Endometrial microvascular endothelial cells (primary cell): ENCODE results near the gene PIGS. TPM values are rescaled to one million over a fixed set of nuclear protein-coding genes. Genes with fewer than 3 reads are reported as not detected.

ENCODE experiments used
- in situ Hi-C: cut with HindIII; loops from 2 replicates; pipeline ENCODE4 v1.10.0; 2017; ENCODE audit warnings: low sequenced_read_pairs, low pct_unique_long_range_greater_than_20kb; ENCODE audit errors: inconsistent ontology term
- total RNA-seq: library from RNA; depleted of rRNA; stranded (reverse); fragments of >200 nt; gene quantifications from one replicate; pipeline ENCODE4 v1.2.3, GENCODE V29; 2015; ENCODE audit errors: inconsistent ontology term

PIGS gene
- total RNA-seq, 1 donor from 2014 or later: 69.2 TPM

DNA sequence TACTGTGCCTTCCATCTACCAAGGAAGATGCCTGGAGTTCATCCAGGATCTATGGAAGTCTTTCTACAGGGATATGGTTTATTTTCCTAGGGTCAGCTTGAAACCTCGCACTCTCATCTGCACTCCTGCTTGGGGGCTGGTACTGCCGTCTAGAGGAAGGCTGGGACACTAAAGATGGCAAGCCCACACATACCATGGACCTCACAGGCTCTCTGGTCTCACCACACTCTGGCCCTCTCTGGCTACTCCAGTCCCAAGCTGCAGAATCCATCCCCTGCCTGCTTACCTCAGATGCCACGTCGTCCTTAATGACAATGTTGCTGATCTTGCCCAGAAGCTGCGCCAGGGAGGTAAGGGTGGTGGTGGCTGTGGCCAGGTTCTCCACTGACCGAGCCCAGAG lies 16.8 kb downstream of the PIGS start:
- in situ Hi-C loops: no loop called here

DNA sequence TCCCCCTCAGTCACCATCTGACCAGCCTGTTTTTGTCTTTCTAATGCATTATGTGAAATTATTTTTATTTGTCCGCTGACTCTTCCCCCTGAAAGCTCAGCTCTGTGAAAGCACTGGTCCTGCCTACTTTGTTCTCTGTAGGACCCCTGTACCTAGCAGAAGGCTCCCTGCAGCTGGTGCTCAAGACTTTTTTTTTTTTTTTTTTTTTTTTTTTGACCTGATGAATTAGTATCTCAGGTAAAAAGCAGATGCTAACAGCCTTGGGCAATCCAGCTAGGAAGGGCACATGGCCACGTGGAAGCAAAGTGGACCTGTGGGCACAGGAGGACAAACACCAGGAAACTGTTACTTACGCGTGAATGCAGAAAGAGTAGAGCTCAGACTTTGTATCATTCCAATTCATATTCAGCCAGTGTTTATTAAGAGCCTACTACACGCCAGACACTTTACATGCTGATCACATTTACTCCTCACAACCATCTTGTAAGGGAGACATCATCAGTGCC lies 18.3 kb downstream of the PIGS start:
- in situ Hi-C loops: no loop called here

DNA sequence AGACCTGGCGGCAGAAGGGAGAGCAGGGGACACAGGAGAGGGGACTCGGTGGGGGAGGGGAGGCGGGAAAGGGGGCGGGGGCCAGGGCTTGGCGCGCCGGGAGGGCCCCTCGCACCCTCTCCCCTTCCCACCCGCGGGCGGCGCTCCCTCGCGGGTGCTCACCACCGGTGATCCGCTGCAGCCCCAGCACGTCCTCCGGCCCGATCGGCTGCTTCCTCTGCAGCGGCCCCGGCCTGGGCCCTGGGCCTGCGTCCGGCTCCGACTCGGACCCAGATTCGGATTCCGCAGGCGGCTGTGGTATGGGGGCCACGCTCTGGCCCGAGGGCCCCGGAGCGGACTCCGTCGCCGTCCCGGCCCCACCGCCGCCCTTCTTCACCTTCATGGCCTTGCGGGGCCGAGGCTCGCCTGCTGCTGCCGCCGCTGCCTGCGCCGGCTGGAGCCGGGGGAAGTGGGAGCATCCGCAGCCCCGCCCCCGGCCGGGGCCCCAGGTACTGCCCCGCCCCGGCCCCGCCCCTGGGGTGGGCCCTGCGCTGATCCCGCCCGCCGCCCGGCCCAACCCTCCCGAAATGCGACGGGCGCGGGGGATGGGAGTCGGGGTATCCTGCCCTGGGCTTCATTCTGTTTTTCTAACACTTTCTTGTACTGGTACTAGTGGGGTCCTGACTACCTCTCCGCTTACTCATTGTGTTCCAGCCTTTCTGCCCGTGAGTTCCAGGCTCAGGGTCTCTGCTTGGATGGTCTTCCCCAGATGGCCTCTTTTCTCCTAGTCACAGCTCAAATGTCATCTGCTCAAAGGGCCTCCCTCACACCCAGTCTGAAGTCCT lies 18.9 kb downstream of the PIGS start, which contains the start of gene UNC119:
Gene UNC119, minus strand, starts transcription at position 449 of the 824 bp plus-strand sequence. Its CDS starts 67 bp downstream, at position 382.
- in situ Hi-C loops: no loop called here

DNA sequence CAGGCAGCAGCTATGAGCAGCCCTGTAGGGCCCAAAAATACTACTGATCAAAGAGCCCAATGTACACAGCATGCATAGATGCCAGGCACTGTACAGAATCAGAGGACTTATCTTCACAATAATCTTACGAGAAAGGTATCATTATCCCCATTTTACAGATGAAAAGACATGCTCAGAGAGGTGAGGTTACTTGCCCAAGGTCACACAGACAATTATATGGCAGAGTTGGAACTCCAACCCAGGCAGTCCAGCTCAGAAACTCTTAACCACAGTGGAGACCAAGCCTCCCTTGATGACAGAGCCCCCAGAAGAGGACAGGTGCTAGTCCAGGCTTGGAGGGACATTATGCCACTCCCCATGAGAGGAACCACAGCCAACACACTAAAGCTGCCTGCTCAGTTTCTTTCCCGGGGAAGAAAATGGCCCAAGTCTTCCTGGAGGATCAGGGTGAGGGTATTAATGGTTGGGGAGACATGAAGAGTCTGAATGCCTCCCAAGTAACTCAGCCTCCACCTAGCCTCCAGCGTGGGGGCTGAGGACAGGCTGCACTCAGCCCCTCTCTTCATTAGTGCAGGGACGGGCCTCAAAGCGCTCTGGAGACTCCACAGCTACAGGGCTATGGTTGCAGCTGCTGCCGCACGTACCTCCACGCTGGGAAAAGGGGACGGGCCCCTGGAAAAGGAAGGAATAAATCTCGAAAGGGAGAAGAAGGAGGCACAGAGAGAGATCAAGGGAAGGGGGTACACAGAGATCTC lies 19.7 kb downstream of the PIGS start:
- in situ Hi-C loops: no loop called here

DNA sequence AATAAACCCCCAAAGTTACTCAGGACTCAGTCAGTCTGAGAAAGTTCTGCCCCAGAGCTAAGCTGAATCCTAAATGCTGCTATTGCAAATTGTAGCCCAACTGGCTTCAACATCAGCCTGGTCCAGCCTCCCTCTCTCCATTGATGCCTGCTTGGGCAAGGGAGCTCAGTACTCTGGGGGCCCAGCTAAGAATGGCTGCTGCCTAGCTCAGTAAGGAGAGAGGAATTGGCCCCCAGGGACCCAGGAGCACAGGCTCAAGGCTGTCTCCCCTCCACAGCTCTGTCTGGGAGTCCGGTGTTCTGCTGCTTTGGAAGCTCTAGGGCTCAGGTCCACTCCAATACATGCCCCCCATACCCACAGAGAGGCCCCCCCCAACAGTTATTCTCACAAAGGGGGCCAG lies 20.5 kb downstream of the PIGS start:
- in situ Hi-C loops: no loop called here

DNA sequence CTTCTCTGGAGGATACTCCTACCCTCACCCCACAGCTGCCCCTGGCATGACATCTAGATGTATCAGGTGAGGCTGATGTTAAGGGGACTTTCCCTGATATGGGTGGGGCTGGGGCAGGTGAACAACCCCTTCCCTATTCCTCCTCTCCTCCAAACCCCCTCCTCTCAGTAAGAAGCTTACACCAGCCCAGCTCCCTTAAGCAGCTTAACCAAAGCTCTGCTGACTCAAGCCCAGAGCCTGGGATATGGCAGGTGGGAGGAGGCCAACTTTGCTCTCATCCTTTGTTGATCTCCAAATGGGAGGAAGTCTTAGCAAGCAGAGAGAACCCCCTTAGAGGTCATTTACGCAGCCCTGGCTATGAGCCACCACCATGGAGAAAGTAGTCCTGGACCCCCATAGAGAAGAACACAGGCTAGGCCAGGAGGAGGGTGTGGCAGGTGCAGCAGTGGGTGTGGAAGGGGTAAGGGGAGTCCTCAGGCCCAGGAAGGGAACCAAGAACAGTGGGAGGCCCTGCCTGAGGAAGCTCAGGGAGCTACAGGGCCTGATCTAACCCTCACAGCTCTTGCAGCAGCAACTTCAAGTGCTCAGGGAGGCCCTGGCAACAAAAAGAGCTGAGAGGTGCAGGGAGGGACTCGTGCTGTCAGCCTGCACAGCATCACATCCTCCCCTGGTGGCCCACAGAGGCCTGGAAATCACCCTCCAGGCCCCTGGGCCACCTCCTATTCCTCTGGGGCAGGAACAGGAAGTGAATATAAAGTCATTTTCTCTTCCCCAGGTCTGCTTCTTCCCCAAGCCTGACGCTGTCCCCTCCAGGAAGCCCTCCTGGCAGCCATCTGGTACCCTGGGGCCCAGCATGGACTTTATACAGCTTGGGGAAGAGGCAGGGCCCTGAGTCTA lies 21.8 kb downstream of the PIGS start:
- in situ Hi-C loops: no loop called here

DNA sequence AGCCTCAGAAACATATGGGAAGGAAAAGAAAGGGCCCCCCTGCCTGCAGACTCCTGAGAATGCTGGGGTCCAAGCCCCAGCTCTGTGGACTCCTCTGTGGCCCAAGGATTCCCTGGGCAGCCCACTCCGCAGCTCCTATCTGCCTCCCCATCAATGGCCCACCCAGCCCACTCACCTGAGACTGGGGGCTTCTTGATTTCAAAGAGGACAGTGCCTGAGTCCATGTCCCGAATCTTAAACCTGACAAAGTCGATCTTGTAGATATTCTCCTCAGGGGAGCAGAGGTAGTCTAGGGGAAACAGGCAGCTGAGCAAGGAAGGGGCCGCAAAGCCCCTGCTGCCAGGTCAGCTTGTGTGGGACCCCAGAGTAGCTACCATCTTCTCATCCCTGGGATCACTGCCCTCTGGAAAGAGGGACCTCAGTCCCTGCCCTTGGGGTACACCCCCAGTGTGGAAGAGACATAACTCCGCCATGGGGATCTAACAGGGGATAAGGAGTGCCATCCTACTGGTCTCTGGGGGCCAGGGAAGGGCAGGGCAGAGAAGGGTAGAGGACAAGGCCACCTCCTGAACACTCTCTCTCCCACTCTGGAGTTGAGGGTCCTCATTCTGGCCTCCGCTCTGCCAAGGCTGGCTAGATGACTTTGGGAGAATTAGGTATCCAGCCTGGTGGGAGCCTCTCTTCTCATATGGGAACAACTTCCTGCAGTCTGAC lies 22.8 kb downstream of the PIGS start:
- in situ Hi-C loops: no loop called here

DNA sequence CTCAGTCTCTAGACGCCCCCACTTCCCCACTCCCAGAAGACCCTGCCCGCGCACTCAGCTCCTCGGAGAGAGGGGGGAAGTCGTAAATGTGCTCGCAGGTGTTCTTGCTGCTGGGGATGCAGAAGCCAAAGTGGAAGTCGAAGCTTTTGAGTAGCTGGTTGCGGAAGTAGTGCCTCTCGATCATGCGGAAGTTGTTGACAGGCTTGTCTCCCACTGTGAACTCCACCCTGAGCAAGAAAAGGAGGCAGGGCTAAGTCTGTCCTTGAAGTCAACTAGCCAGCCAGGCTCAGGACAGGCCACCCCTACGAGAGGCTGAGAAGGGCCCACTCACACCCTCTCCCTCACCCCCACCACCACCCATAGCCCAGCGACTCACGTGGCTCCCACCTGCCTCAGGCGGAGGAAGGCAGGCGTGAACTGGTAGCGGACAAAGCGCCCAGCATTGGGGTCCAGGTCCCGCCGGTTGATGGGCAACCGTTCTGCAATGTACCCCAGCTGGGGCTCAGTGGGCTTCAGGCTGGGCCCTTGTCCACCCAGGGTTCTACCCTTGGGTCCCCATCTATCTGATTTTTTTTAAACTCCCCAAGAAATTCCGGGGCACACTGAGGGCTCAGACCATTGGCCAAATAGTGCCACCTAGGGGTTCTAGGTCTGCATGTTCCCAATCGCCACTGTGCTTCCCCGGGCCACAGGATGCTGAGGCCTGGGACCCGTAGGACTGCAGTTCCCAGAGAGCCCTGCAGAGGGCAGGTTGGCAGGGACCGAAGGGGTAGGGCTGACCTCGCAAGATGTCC lies 23.5 kb downstream of the PIGS start:
- in situ Hi-C loops: no loop called here

DNA sequence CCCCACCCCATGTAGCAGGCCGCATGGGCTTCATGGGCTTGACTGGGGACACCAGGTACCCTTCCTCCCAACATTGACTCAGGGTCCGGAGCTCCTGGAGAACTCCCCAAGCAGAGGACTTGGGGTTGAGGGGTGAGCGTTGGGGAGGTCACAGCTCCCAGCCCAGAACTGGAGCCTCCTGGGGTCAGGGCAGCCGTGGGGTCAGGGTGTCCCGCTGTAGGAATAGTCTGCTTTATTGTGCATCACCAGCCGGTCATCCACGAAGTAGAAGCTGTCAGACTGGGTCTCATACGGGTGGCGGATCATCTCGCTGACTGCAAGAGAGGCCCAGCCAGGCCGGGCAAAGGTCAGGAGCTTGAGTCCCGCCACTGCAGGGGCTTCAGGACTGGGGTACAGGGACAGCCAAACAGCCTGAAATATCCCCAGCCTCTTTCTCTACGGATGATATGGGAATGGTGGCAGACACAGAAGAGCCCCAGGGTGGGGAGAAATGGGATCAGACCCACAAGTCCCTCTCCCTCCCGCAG lies 24.2 kb downstream of the PIGS start:
- in situ Hi-C loops: no loop called here

DNA sequence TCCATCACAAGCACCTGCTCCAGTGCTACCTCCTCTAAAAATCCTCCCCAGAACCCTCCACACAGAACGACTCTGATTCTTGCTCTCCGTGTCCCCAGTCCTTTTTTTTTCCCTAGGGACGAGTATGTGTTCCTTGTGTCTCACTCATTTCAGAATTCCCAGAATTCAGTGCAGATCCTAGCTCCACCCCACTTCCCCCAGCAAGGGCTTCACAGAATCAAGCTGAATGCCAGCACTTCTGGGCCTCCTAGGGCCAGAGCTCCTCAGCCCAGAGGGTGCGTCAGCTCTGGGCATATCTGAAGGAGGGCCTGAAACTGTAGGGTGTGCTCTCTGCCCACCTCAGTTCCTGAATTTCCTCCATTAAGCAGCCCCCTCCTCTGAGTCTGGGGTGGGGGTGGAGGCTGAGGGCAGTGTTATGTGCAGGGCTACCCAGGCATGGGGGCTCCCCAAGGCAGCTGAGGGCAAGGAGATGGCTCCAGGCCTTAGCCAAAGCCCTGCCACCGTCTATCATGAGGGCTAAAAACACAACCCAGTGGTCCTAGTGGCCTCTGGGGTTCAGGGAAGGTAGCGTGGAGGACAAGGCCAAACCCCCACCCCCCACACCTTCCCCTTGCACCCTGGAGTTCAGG lies 25.4 kb downstream of the PIGS start:
- in situ Hi-C loops: no loop called here

DNA sequence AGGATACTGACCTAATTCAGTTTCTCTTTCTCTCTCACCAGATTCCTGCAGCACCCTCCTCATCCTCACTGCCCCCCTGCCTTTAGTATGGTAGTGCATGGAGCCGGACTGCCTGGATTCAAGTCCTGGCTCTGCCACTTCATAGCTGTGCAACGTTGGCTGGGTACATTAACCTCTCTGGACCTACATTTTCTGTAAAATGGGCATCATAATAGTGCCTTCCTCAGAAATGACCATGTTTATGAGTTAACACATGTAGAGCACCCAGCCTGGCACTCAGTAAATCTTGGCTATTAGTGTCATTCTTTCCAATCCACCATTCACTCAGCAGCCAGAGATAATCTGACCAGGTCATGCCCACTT lies 26.2 kb downstream of the PIGS start:
- in situ Hi-C loops: no loop called here

DNA sequence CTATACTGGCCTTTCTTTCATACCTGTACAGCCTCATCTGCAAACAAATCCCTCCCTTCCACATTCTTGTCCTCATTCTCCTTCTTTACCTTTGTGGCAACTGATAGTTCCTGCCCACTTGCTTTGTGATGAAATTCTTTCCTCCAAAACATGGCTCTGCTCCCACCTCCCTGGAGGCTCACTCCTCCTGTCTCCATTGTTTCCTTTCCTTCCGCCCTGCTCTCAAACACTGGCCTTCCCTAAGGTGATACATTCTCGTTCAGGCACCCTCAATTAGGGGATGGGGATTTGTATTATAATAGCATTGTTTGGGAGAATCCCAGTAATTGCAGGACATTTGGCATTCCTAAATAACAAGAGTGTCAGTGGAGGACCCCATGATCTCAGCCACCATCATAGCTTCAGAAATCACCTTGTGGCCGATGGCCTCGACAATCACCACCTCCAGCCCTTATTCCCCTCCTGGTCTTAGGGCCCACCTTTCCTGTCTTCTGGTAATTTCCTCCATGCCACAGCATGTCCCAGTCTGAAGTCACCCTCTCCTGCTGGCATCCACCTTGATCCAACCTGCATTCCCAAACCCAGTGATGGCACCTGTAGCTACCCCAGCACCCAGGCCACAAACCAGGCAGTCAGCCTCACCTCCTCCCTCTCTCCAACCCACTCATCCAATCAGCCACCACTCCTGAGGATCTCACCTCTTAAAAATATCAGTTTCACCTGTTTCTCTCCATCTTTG lies 26.8 kb downstream of the PIGS start:
- in situ Hi-C loops: no loop called here

DNA sequence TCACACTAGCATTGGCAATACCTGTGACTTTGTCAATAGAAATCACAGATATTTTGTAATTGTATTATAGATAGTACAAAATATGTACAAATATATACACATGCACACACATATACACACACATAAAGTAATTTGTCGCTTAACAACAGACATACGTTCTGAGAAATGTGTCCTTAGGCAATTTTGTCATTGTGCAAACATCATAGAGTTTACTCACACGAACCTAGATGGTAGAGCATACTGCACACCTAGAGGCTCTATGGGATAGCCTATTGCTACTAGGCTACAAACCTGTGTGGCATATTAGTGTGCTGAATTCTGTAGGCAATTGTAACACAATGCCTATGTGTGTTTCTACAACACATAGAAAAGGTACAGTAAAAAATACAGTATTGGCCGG lies 29.9 kb downstream of the PIGS start:
- in situ Hi-C loops: no loop called here

DNA sequence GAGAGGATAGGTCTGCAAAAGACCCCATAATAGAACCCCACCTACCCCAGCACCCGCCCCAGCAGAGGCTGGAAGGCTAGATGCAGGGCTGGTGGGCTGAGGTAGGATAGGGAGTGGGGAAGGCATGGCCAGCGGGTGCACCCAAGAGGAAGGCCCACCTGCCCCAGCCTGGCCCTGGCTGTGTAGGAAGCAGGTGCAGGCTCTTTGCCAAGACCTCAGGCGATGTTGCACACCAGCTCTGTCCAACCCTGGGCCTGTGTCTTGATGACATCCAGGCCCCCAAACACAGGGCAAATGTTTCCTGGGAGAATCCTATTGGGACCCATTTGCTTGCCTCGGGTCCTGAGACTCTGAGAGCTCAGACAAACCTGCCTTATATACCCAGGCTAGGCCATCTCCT lies 31.1 kb downstream of the PIGS start:
- in situ Hi-C loops: no loop called here

DNA sequence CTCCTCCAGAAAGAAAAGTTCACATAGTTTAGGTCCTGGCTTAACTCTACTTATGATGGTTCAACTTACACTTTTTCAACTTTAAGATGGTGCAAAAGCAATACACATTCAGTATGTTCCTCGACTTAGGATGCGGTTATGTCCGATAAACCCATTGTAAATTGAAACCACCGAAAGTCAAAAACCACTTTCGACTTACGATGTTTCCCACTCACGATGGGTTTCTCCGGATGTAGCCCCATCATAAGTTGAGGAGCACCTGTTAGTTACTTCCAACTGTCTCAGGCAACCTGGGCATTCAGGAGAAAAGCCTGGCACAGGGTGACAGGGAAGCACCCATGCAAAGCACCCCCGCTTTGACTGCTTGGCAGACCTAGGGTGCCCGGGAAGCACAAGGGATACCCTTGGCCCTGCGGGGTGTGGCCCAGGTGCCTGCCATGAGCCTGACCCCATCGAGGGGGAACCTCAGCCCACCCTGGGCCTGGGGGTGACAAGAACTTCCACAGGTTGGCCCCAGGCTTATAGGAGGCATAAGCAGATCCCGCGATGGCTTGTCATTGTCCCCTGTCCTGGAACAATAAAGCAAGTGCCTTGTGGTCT lies 32.9 kb downstream of the PIGS start:
- in situ Hi-C loops: no loop called here

DNA sequence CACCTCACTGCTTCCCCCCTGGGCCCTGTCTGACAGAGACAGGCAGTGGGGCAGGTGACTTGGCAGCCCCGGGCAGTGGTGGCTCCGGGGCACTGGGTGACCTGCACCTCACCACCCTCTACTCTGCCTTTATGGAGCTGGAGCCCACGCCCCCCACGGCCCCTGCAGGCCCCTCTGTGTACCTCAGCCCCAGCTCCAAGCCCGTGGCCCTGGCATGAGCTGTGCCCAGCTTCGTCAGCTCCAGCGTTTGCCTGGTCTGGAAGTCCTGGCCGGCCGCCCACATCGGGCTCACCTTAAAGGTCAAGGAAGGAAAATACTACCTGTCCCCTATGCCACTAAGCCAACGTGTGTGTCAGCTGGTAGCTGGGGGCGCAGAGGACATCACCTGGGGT lies 34.1 kb downstream of the PIGS start:
- in situ Hi-C loops: no loop called here
